GF-D8 (cell line): ENCODE measurements around the gene STRIP2.
"Not testable (repeated sequence)": the region's sequence is repeated elsewhere in the genome, so short reads cannot be mapped to it uniquely, and the experiment has no call there.

Experiments used
- DNase-seq: peaks from one replicate; lab custom pipeline; 2025; lab: John Stamatoyannopoulos, UW

Gene STRIP2

DNA sequence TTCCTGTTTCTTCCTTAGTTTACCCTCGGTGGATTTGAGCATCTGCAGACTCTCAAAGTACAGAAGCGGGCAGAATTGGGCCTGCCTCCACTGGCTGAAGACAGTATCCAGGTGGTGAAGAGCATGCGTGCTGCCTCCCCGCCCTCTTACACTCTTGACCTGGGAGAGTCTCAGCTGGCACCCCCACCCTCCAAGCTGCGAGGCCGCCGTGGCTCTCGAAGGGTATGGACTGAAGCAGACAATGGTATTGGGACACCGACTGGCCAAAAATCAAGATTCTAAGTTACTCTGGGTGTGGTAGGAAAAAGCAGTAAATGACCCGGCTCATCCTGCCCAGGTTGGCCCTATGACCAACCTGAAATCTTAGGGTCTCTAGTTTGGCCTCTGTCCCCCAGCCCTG lies 22.2 kb downstream of the STRIP2 start:
- DNase-seq, result no peak

DNA sequence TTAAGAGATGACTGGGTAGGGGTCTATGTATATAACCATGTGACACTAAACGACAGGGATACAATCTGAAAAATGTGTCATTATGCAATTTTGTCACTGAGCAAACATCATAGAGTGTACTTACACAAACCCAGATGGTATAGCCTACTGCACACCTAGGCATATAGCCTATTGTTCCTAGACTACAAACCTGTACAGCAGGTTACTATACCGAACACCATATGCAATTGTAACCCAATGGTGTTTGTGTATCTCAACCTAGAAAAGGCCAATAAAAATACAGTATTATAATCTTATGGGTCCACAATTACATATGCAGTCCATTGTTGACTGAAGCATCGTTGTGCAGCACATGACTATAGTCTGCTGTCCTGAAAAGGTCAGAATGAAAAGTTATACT lies 22.9 kb downstream of the STRIP2 start:
- no peak for DNase-seq

GRCh38 chr7:129458171-129458570 lies 23.9 kb downstream of the STRIP2 start:
- no peak for DNase-seq

GRCh38 chr7:129461809-129462208 lies 27.6 kb downstream of the STRIP2 start:
- no peak for DNase-seq

- DNase-seq, result peak; percentile 47
These were observed 28.2 kb downstream of the STRIP2 start for GRCh38 chr7:129462420-129462819.

DNA sequence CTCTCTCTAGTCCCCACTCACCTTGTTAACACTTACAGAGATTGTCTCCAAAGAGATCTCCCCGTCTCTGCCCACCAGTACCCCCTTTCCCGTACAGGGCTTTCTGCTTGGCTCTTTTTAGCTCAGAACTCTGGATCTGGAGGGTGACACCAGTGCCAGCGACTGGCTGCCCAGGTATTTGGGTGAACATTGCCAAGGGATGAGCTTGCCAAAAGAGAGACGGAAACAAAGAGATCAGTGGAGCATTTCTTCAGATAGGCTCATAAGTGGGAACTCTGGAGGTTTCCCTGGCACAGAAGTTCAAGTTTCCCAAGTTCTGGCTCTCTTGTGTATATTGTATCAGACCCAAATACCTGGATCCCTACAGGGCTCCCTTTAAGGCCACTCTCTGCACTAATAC lies 30.0 kb downstream of the STRIP2 start:
- no peak for DNase-seq

DNA sequence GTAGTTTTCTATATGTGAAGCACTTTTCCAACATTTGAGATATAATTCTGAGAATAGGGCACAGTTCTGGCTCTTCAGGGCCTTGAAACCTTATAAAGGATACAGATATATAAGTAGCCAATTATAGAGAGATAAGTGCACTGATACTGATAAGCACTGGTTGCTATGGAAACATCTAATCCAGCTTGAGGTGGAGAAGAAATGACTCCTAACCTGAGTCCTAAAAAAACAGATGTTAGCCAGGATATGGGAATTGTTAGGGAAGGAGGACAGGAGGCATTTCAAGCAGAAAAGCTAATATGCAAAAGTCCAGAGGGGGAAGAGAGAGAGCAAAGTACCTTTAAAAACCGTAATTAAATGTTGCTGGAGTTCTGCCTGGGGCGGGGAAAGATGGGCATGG lies 30.8 kb downstream of the STRIP2 start:
- DNase-seq, result no peak

GRCh38 chr7:129466796-129467195 lies 32.6 kb downstream of the STRIP2 start:
- no peak for DNase-seq

GRCh38 chr7:129468087-129468486 lies 33.9 kb downstream of the STRIP2 start:
- DNase-seq, result no peak

DNA sequence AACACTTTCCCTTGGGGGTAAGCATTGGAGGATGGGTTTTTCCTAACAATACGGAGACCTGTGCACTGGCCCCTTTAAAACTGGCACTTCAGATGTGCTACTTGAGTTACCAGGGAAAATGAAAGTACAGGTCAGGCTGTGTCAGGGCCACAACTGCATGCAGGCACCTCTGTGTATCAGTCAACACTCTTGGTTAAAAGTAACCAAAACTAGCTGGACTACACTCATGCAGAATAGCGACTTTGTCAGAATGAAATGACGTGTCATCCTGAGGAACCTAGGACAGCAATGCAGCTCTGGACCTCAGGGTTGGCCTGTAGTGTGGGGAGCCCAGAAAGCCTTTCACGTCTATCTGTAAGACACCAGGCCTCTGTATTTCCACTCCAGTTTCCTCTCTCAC lies 34.3 kb downstream of the STRIP2 start:
- no peak for DNase-seq

- no peak for DNase-seq
These were observed 35.7 kb downstream of the STRIP2 start for GRCh38 chr7:129469930-129470329.

GRCh38 chr7:129470411-129470810 lies 36.2 kb downstream of the STRIP2 start:
- no peak for DNase-seq

GRCh38 chr7:129471402-129471827 lies 37.2 kb downstream of the STRIP2 start:
- DNase-seq, result no peak

- DNase-seq, result not testable (repeated sequence)
These were observed 41.7 kb downstream of the STRIP2 start for GRCh38 chr7:129475931-129476330.

- DNase-seq, result not testable (repeated sequence)
These were observed 42.2 kb downstream of the STRIP2 start for GRCh38 chr7:129476398-129476797.

DNA sequence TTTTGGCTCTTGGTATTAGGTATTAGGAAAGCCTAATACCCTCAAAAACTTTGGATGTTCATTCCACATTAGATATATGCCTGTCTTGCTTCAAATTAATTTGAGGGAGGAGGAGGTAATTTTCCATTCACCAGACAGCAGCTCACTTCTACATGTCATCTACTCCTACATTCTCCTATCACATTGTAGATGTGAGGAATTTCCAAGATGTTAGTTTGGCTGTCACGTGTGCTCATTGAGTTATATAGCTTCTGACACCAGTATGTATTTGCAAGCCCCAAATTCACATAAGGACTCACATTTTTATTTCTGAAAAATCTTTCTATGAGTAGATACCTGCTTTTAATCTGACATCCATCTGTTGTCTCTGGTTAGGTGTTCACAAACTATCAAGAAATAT lies 45.6 kb downstream of the STRIP2 start:
- no peak for DNase-seq

GRCh38 chr7:129480674-129481363 lies 46.6 kb downstream of the STRIP2 start:
- no peak for DNase-seq

GRCh38 chr7:129481376-129481775 lies 47.1 kb downstream of the STRIP2 start:
- DNase-seq, result not testable (repeated sequence)

DNA sequence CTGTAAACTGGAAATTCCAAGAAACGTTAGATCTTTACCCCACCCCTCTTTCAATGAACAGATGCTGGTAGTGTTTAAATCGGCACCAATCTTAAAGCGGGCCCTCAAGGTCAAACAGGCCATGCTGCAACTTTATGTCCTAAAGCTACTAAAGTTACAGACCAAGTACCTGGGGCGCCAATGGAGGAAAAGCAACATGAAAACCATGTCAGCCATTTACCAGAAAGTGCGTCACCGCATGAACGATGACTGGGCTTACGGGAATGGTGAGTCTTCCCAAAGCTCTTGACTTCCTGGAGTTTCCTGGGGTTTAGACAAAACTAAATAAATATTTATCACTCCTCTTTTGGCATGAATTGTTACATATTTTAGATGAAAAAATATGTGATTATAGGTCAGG lies 48.5 kb downstream of the STRIP2 start:
- DNase-seq, result no peak

DNA sequence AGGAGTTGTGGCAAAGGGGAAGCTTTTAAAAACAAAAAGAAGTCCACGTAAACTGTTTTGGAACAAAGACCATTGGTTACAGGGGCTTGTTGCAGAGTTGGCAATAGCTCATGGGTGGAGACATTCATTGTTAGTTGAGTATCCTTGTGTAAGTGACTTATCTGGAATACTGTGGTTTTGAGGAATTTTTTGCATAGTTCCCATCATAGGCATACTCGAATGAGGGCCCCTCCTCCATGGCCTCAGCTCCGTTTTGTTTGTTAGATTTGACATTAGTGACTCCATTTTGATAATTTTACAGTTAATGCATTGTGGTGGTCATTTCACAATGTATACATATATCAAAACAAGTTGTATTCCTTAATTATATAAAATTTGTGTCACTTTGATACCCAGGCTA lies 55.3 kb downstream of the STRIP2 start:
- no peak for DNase-seq

DNA sequence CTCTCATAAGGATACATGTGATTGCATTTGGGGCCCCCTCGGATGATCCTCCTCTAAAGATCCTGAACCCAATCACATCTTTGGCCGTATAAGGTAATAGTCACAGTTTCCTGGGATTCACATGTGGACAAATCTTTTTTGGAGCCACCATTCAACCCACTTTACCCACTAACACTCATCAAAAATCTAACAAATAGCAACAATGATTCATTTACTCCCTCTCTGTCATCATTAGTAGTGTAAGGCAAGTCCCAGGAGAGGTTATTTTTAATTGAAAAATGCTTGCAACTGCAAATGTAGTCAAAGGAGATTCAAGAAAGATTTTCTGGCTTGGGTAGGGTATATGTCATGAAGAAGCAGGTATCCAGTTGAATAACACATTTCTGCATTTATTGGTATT lies 58.2 kb downstream of the STRIP2 start:
- no peak for DNase-seq

GRCh38 chr7:129493555-129493954 lies 59.3 kb downstream of the STRIP2 start:
- DNase-seq, result no peak

DNA sequence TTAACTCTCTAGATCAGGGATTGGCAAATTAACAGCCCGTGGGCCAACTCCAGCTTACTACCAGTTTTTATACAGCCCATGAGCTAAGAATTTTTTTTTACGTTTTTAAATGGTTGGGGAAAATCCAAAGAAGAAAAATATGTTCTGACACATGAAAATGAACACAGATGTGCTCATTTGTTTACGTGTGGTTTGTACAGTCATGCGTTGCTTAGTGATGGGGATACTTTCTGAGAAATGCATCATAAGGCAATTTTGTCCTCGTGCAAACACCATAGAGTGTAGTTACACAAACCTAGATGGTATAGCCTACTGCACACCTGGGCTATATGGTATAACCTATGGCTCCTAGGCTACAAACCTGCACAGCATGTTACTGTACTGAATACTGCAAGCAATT lies 59.8 kb downstream of the STRIP2 start:
- no peak for DNase-seq

GRCh38 chr7:129495987-129496386 lies 61.8 kb downstream of the STRIP2 start:
- DNase-seq, result no peak
